HCT116 (cell line): ENCODE measurements around the gene FAR1. TPM values are rescaled to one million over a fixed set of nuclear protein-coding genes. Genes with fewer than 3 reads are reported as not detected.

Experiments used
- ATAC-seq: fragments of 200-7000 bp; cut with Tn5 transposase; 2 replicates; pipeline ENCODE4 v1.9.1; 2020; ENCODE audit warnings: mild to moderate bottlenecking, moderate library complexity
- BruUV-seq: library from RNA; stranded (reverse); fragments of 400-500 nt; replicated peaks from 2 replicates; lab custom pipeline; 2021; lab: Mats Ljungman, UMichigan
- CTCF ChIA-PET: fragments of 300-600 bp; sonication (Branson Sonifier 250); formaldehyde crosslinking; loops from one replicate; lab custom pipeline; 2021; ENCODE audit warnings: antibody characterized with exemption; lab: Charles Lee
- POLR2A ChIA-PET: fragments of 300-600, 350-600 bp; sonication (Branson Sonifier 250); formaldehyde crosslinking; loops from one replicate; lab custom pipeline; 2021; ENCODE audit warnings: antibody characterized with exemption; lab: Charles Lee
- RAD21 ChIA-PET, 2 experiments: fragments of 300-600 bp; sonication (Branson Sonifier 250); formaldehyde crosslinking; loops; one replicate each; lab custom pipeline; 2023; ENCODE audit warnings: low total read pairs in 2 of 2; ENCODE audit not compliant: uncharacterized antibody in 2 of 2, unreplicated experiment in 2 of 2, low non-redundant PET in 1 of 2; lab: Charles Lee
- DNase-seq: peaks from one replicate; pipeline ENCODE4 v3.0.0-alpha.2; 2010; ENCODE audit warnings: low read depth, low spot score
- H2AFZ ChIP-seq: fragments of 200-600 bp; shearing (Covaris generic), sonication (generic); 2 replicates; pipeline ENCODE4 v1.6.1; 2017; ENCODE audit warnings: low read depth, mixed run types, mixed read lengths, antibody characterized with exemption, low read length; ENCODE audit not compliant: poor library complexity, severe bottlenecking
- H3K27ac ChIP-seq: 2 replicates; pipeline ENCODE4 v1.5.1; 2012; ENCODE audit warnings: low read depth, low read length
- H3K27me3 ChIP-seq: fragments of 200-600 bp; sonication (generic); 2 replicates; pipeline ENCODE4 v1.6.1; 2016; ENCODE audit warnings: mixed run types, low read length, mixed read lengths; ENCODE audit not compliant: insufficient read depth
- H3K36me3 ChIP-seq, 2 experiments: fragments of 200-500 bp in 1 of 2; fragments of 200-600 bp in 1 of 2; sonication (Bioruptor generic) in 1 of 2; sonication (generic) in 1 of 2; 2 replicates each; pipeline versions ENCODE4 v1.5.1 to v1.6.1; 2014 to 2016; ENCODE audit warnings: low read length in 2 of 2, inconsistent platforms in 1 of 2, mixed read lengths in 1 of 2, mixed run types in 1 of 2; ENCODE audit not compliant: insufficient read depth in 2 of 2, control insufficient read depth in 1 of 2
- H3K4me1 ChIP-seq, 2 experiments: fragments of 200-600 bp in 1 of 2; sonication (generic) in 1 of 2; 2 replicates each; pipeline versions ENCODE4 v1.5.1 to v1.6.1; 2012 to 2017; ENCODE audit warnings: low read length in 2 of 2, inconsistent platforms in 1 of 2, mild to moderate bottlenecking in 1 of 2, mixed read lengths in 1 of 2, mixed run types in 1 of 2, moderate library complexity in 1 of 2; ENCODE audit not compliant: insufficient read depth in 2 of 2, control insufficient read depth in 1 of 2
- H3K4me2 ChIP-seq: fragments of 200-600 bp; sonication (generic); 2 replicates; pipeline ENCODE4 v1.6.1; 2017; ENCODE audit warnings: mixed run types, low read length, mixed read lengths
- H3K4me3 ChIP-seq, 2 experiments: fragments of 200-600 bp in 1 of 2; sonication (generic) in 1 of 2; replicated peaks in 1 of 2; 2 replicates each; pipeline ENCODE4 v1.5.1; 2011 to 2016; ENCODE audit warnings: low read length in 2 of 2, control low read depth in 1 of 2, low read depth in 1 of 2, mild to moderate bottlenecking in 1 of 2, mixed read lengths in 1 of 2, mixed run types in 1 of 2
- H3K79me2 ChIP-seq: fragments of 200-600 bp; sonication (generic); 2 replicates; pipeline ENCODE4 v1.6.1; 2017; ENCODE audit warnings: mild to moderate bottlenecking, mixed run types, low read length, moderate library complexity, mixed read lengths; ENCODE audit not compliant: insufficient read depth
- H3K9ac ChIP-seq: fragments of 200-600 bp; sonication (generic); 2 replicates; pipeline ENCODE4 v1.6.1; 2016; ENCODE audit warnings: low read length, mixed read lengths
- H3K9me2 ChIP-seq: fragments of 200-600 bp; sonication (generic), shearing (Covaris generic); 2 replicates; pipeline ENCODE4 v1.6.1; 2017; ENCODE audit warnings: mixed run types, mild to moderate bottlenecking, moderate library complexity; ENCODE audit not compliant: insufficient read depth
- H3K9me3 ChIP-seq, 2 experiments: fragments of 200-500 bp in 1 of 2; fragments of 200-600 bp in 1 of 2; sonication (Bioruptor generic) in 1 of 2; sonication (generic) in 1 of 2; 2 replicates each; pipeline ENCODE4 v1.6.1; 2014 to 2017; ENCODE audit warnings: low read length in 2 of 2, mixed read lengths in 2 of 2, inconsistent platforms in 1 of 2, low read depth in 1 of 2, mild to moderate bottlenecking in 1 of 2, mixed run types in 1 of 2, moderate library complexity in 1 of 2; ENCODE audit not compliant: control insufficient read depth in 1 of 2, insufficient read depth in 1 of 2
- H4K20me1 ChIP-seq: fragments of 200-600 bp; sonication (generic), shearing (Covaris generic); 2 replicates; pipeline ENCODE4 v1.6.1; 2017; ENCODE audit warnings: mixed run types, mild to moderate bottlenecking, moderate library complexity; ENCODE audit not compliant: insufficient read depth
- ATF3 ChIP-seq: IDR thresholded peaks from 2 replicates; pipeline ENCODE4 v1.6.1; 2012
- CEBPB ChIP-seq: IDR thresholded peaks from 2 replicates; pipeline ENCODE4 v1.6.1; 2012; ENCODE audit warnings: low read depth
- CTCF ChIP-seq, 3 experiments: fragments of 200-600 bp in 1 of 3; sonication (generic) in 1 of 3; IDR thresholded peaks in 2 of 3; conservative IDR thresholded peaks in 1 of 3; 2 replicates each; pipeline ENCODE4 v1.5.1; 2012 to 2017; ENCODE audit warnings: low read depth in 2 of 3, low read length in 2 of 3, antibody characterized with exemption in 1 of 3, borderline replicate concordance in 1 of 3, control low read depth in 1 of 3, mild to moderate bottlenecking in 1 of 3, mixed read lengths in 1 of 3, mixed run types in 1 of 3, moderate library complexity in 1 of 3; ENCODE audit not compliant: insufficient read depth in 1 of 3
- EZH2 ChIP-seq: fragments of 200-600 bp; sonication (generic); IDR thresholded peaks from 2 replicates; pipeline ENCODE4 v1.6.1; 2017; ENCODE audit warnings: antibody characterized with exemption, mixed run types
- EZH2phosphoT487 ChIP-seq: fragments of 200-600 bp; IDR thresholded peaks from 2 replicates; pipeline ENCODE4 v1.6.1; 2018; ENCODE audit warnings: antibody characterized with exemption, borderline replicate concordance
- POLR2A ChIP-seq: IDR thresholded peaks from 2 replicates; pipeline ENCODE4 v1.7.0; 2011; ENCODE audit warnings: borderline replicate concordance; ENCODE audit not compliant: insufficient read depth, insufficient read length; ENCODE audit errors: extremely low read depth
- POLR2AphosphoS5 ChIP-seq: IDR thresholded peaks from 2 replicates; pipeline ENCODE4 v1.6.1; 2011; ENCODE audit warnings: mild to moderate bottlenecking, low read depth, low read length, moderate library complexity
- REST ChIP-seq: IDR thresholded peaks from 2 replicates; pipeline ENCODE4 v1.6.1; 2012; ENCODE audit warnings: low read depth
- SIN3A ChIP-seq: IDR thresholded peaks from 2 replicates; pipeline ENCODE4 v1.6.1; 2012; ENCODE audit warnings: low read depth
- SRF ChIP-seq: IDR thresholded peaks from 2 replicates; pipeline ENCODE4 v1.6.1; 2012; ENCODE audit warnings: low read depth
- TCF7L2 ChIP-seq: IDR thresholded peaks from 2 replicates; pipeline ENCODE4 v1.7.0; 2011; ENCODE audit warnings: borderline replicate concordance, inconsistent platforms; ENCODE audit not compliant: insufficient read depth, insufficient read length; ENCODE audit errors: extremely low read depth
- YY1 ChIP-seq: IDR thresholded peaks from 2 replicates; pipeline ENCODE4 v1.6.1; 2011; ENCODE audit warnings: low read length, low read depth, moderate library complexity, mild to moderate bottlenecking; ENCODE audit not compliant: insufficient replicate concordance; ENCODE audit errors: extremely low read depth
- ZFX ChIP-seq: fragments of 450-650 bp; IDR thresholded peaks from 2 replicates; pipeline ENCODE4 v1.6.1; 2017
- ZNF274 ChIP-seq: fragments of 200-500 bp; sonication (Bioruptor generic); IDR thresholded peaks from 2 replicates; pipeline ENCODE4 v1.6.1; 2014; ENCODE audit warnings: mild to moderate bottlenecking, low read depth, low read length, inconsistent platforms
- intact Hi-C: fragments of 100-400 bp; cut with micrococcal nuclease; formaldehyde crosslinking; loops from 2 replicates; pipeline ENCODE4 v1.10.0; 2022
- total RNA-seq: library from RNA; stranded (reverse); gene quantifications from one replicate; pipeline ENCODE4 v1.2.1, GENCODE V29; 2021; ENCODE audit not compliant: unreplicated experiment

The FAR1 gene
- total RNA-seq, 1 experiment from 2014 or later = 74.3 TPM

GRCh38 chr11:13759050-13759449 lies 90.6 kb downstream of the FAR1 start:
- Histone ChIP-seq H3K27me3 (no peaks in the 10 kb centered on the region), H3K4me1 (peaks cover 0 to 11% of the 10 kb centered on the region in 2 experiments; a peak in 2 of 4 replicates), H2AFZ (no peak overlapping the region), H3K27ac (no peak overlapping the region), H3K9ac (no peak overlapping the region), H3K4me2 (no peak overlapping the region), H3K4me3 (no peak overlapping the region), H3K9me3 (no peaks in the 10 kb centered on the region), H3K9me2 (no peaks in the 10 kb centered on the region), H3K79me2 (no peaks in the 10 kb centered on the region), H4K20me1 (no peaks in the 10 kb centered on the region), H3K36me3 (no peaks in the 10 kb centered on the region)
- ChIA-PET CTCF (no interaction called here), POLR2A (no interaction called here), RAD21 (no interaction called here)
- DNase-seq (no peak), ATAC-seq (no peak)
- TF ChIP-seq SIN3A (no peak), EZH2 (no peak), CEBPB (no peak), SRF (no peak), CTCF (IDR thresholded peaks at IDR 0.05 in 2 of 3, conservative IDR thresholded peaks at IDR 0.05 in 1 of 3; ENCODE audit: borderline replicate concordance in 1 of 3, insufficient read depth in 1 of 3, low read depth in 2 of 3, low read length in 2 of 3) (no peak), ZNF274 (no peak), POLR2A (no peak), ATF3 (no peak), YY1 (no peak), REST (no peak), EZH2phosphoT487 (no peak), ZFX (no peak), POLR2AphosphoS5 (no peak), TCF7L2 (no peak)
- no TSS peak for BruUV-seq
- intact Hi-C loops = no loop called here
